ENCODE results near the gene ATP11A.
"Not testable (repeated sequence)": the region's sequence is repeated elsewhere in the genome, so short reads cannot be mapped to it uniquely, and the experiment has no call there.

The ATP11A gene

GRCh38 chr13:112870051-112870331, 180.2 kb downstream of the ATP11A start:
- Histone ChIP-seq H2BK120ac (ENCODE audit: insufficient read depth, low read length, poor library complexity) (no peak overlapping the region), H3K23ac (ENCODE audit: low read length) (no peak overlapping the region), H3K36me3 (ENCODE audit: control insufficient read depth in 1 of 2, insufficient read depth in 2 of 2, low read length in 2 of 2) (peaks cover 40% of the 10 kb centered on the region in 2 experiments), H2BK12ac (ENCODE audit: low read length) (no peak overlapping the region), H3K4me3 (ENCODE audit: low read depth, low read length) (no peak overlapping the region), H2AK5ac (ENCODE audit: low read length) (no peak overlapping the region), H4K8ac (ENCODE audit: low read depth, low read length) (no peak overlapping the region), H3K4ac (ENCODE audit: low read depth, low read length) (no peak overlapping the region), H3K14ac (ENCODE audit: low read length) (no peak overlapping the region), H3K79me1 (ENCODE audit: low read length) (no peaks in the 10 kb centered on the region), H3K4me2 (ENCODE audit: low read length) (no peak overlapping the region), H3K4me1 (ENCODE audit: control insufficient read depth in 1 of 2, insufficient read depth in 2 of 2, low read length in 2 of 2) (peaks cover 5 to 6% of the 10 kb centered on the region in 2 experiments), H2AFZ (ENCODE audit: insufficient read depth, low read length, poor library complexity) (no peak overlapping the region), H3K79me2 (ENCODE audit: control insufficient read depth, insufficient read depth, low read length, poor library complexity) (no peaks in the 10 kb centered on the region), H2BK5ac (ENCODE audit: low read depth, low read length, poor library complexity) (no peak overlapping the region), H3K9me3 (ENCODE audit: insufficient read depth, low read depth, low read length) (peaks cover 2% of the 10 kb centered on the region), H4K91ac (ENCODE audit: low read depth, low read length) (no peak overlapping the region), H3K27me3 (ENCODE audit: insufficient read depth, low read length) (no peaks in the 10 kb centered on the region), H3K9ac (ENCODE audit: low read length) (no peak overlapping the region), H3K18ac (ENCODE audit: low read length) (no peak overlapping the region), H4K12ac (ENCODE audit: low read depth, low read length) (no peak overlapping the region), H3K27ac (ENCODE audit: low read depth, low read length) (no peak overlapping the region)
- no CpG with 5 or more reads among the region's 2 CpGs for WGBS (ENCODE audit: extremely low coverage, insufficient coverage, insufficient read length)
- no peak for DNase-seq

- Histone ChIP-seq H2AFZ (ENCODE audit: insufficient read depth, low read length, poor library complexity) (no peak overlapping the region), H3K23ac (ENCODE audit: low read length) (no peak overlapping the region), H3K4ac (ENCODE audit: low read depth, low read length) (no peak overlapping the region), H2AK5ac (ENCODE audit: low read length) (no peak overlapping the region), H3K4me3 (ENCODE audit: low read depth, low read length) (no peak overlapping the region), H4K91ac (ENCODE audit: low read depth, low read length) (no peak overlapping the region), H3K9me3 (ENCODE audit: insufficient read depth, low read depth, low read length) (peaks cover 2% of the 10 kb centered on the region), H2BK120ac (ENCODE audit: insufficient read depth, low read length, poor library complexity) (no peak overlapping the region), H3K18ac (ENCODE audit: low read length) (no peak overlapping the region), H3K27me3 (ENCODE audit: insufficient read depth, low read length) (no peaks in the 10 kb centered on the region), H3K4me2 (ENCODE audit: low read length) (no peak overlapping the region), H3K14ac (ENCODE audit: low read length) (no peak overlapping the region), H4K8ac (ENCODE audit: low read depth, low read length) (no peak overlapping the region), H3K27ac (ENCODE audit: low read depth, low read length) (no peak overlapping the region), H2BK5ac (ENCODE audit: low read depth, low read length, poor library complexity) (no peak overlapping the region), H3K79me1 (ENCODE audit: low read length) (no peaks in the 10 kb centered on the region), H3K36me3 (ENCODE audit: control insufficient read depth in 1 of 2, insufficient read depth in 2 of 2, low read length in 2 of 2) (peaks cover 45 to 46% of the 10 kb centered on the region in 2 experiments), H4K12ac (ENCODE audit: low read depth, low read length) (no peak overlapping the region), H3K4me1 (ENCODE audit: control insufficient read depth in 1 of 2, insufficient read depth in 2 of 2, low read length in 2 of 2) (peaks cover 5 to 6% of the 10 kb centered on the region in 2 experiments), H3K9ac (ENCODE audit: low read length) (no peak overlapping the region), H2BK12ac (ENCODE audit: low read length) (no peak overlapping the region), H3K79me2 (ENCODE audit: control insufficient read depth, insufficient read depth, low read length, poor library complexity) (no peaks in the 10 kb centered on the region)
- WGBS (ENCODE audit: extremely low coverage, insufficient coverage, insufficient read length): no CpG with 5 or more reads among the region's 28 CpGs
- DNase-seq: no peak
Measured at GRCh38 chr13:112870737-112871287, 181.0 kb downstream of the ATP11A start.

- Histone ChIP-seq H4K8ac (ENCODE audit: low read depth, low read length) (no peak overlapping the region), H3K9ac (ENCODE audit: low read length) (no peak overlapping the region), H4K91ac (ENCODE audit: low read depth, low read length) (no peak overlapping the region), H3K79me2 (ENCODE audit: control insufficient read depth, insufficient read depth, low read length, poor library complexity) (no peaks in the 10 kb centered on the region), H3K4me2 (ENCODE audit: low read length) (no peak overlapping the region), H3K4ac (ENCODE audit: low read depth, low read length) (no peak overlapping the region), H3K9me3 (ENCODE audit: insufficient read depth, low read depth, low read length) (peaks cover 2% of the 10 kb centered on the region), H3K14ac (ENCODE audit: low read length) (no peak overlapping the region), H2AK5ac (ENCODE audit: low read length) (no peak overlapping the region), H3K79me1 (ENCODE audit: low read length) (no peaks in the 10 kb centered on the region), H3K23ac (ENCODE audit: low read length) (no peak overlapping the region), H3K27me3 (ENCODE audit: insufficient read depth, low read length) (no peaks in the 10 kb centered on the region), H2BK12ac (ENCODE audit: low read length) (no peak overlapping the region), H2BK120ac (ENCODE audit: insufficient read depth, low read length, poor library complexity) (no peak overlapping the region), H4K12ac (ENCODE audit: low read depth, low read length) (no peak overlapping the region), H3K36me3 (ENCODE audit: control insufficient read depth in 1 of 2, insufficient read depth in 2 of 2, low read length in 2 of 2) (peaks cover 47 to 48% of the 10 kb centered on the region in 2 experiments), H3K18ac (ENCODE audit: low read length) (no peak overlapping the region), H2AFZ (ENCODE audit: insufficient read depth, low read length, poor library complexity) (no peak overlapping the region), H3K27ac (ENCODE audit: low read depth, low read length) (no peak overlapping the region), H3K4me3 (ENCODE audit: low read depth, low read length) (no peak overlapping the region), H3K4me1 (ENCODE audit: control insufficient read depth in 1 of 2, insufficient read depth in 2 of 2, low read length in 2 of 2) (peaks cover 5 to 6% of the 10 kb centered on the region in 2 experiments), H2BK5ac (ENCODE audit: low read depth, low read length, poor library complexity) (no peak overlapping the region)
- WGBS (ENCODE audit: extremely low coverage, insufficient coverage, insufficient read length): no CpG with 5 or more reads among the region's 12 CpGs
- DNase-seq: no peak
Measured at GRCh38 chr13:112871742-112872141, 181.9 kb downstream of the ATP11A start.

- not testable (repeated sequence) for H4K12ac ChIP-seq (ENCODE audit: low read depth, low read length); H2BK5ac ChIP-seq (ENCODE audit: low read depth, low read length, poor library complexity); H4K91ac ChIP-seq (ENCODE audit: low read depth, low read length); H2BK12ac ChIP-seq (ENCODE audit: low read length); H3K9me3 ChIP-seq (ENCODE audit: insufficient read depth, low read depth, low read length); H2AK5ac ChIP-seq (ENCODE audit: low read length); DNase-seq; H3K4me3 ChIP-seq (ENCODE audit: low read depth, low read length); H3K27ac ChIP-seq (ENCODE audit: low read depth, low read length); H3K23ac ChIP-seq (ENCODE audit: low read length); H2BK120ac ChIP-seq (ENCODE audit: insufficient read depth, low read length, poor library complexity); H3K18ac ChIP-seq (ENCODE audit: low read length); H3K79me1 ChIP-seq (ENCODE audit: low read length); H4K8ac ChIP-seq (ENCODE audit: low read depth, low read length); H3K14ac ChIP-seq (ENCODE audit: low read length); H3K79me2 ChIP-seq (ENCODE audit: control insufficient read depth, insufficient read depth, low read length, poor library complexity); H3K4me2 ChIP-seq (ENCODE audit: low read length); H3K4ac ChIP-seq (ENCODE audit: low read depth, low read length); H2AFZ ChIP-seq (ENCODE audit: insufficient read depth, low read length, poor library complexity); H3K9ac ChIP-seq (ENCODE audit: low read length); H3K4me1 ChIP-seq (ENCODE audit: control insufficient read depth in 1 of 2, insufficient read depth in 2 of 2, low read length in 2 of 2); H3K27me3 ChIP-seq (ENCODE audit: insufficient read depth, low read length)
- peaks cover 49 to 51% of the 10 kb centered on the region in 2 experiments for H3K36me3 ChIP-seq (ENCODE audit: control insufficient read depth in 1 of 2, insufficient read depth in 2 of 2, low read length in 2 of 2)
- no CpG with 5 or more reads among the region's 25 CpGs for WGBS (ENCODE audit: extremely low coverage, insufficient coverage, insufficient read length)
Measured at GRCh38 chr13:112872657-112873631, 183.1 kb downstream of the ATP11A start.
